Tibial nerve (tissue), 4 donors: ENCODE results near the gene OPN1SW. TPM values are rescaled to one million over a fixed set of nuclear protein-coding genes. Genes with fewer than 3 reads are reported as not detected.

Experiments
- DNase-seq, 2 donors: peaks; one replicate each; pipeline ENCODE4 v3.0.0-alpha.2; 2019; ENCODE audit warnings: low spot score in 2 of 2
- H3K27ac ChIP-seq, 4 donors: fragments of 200-600 bp; sonication (generic) in 3 of 4; one replicate each; pipeline ENCODE4 v1.5.1; 2017 to 2019; ENCODE audit warnings: mild to moderate bottlenecking in 1 of 4
- H3K27me3 ChIP-seq, 2 donors: fragments of 200-600 bp; sonication (generic) in 1 of 2; one replicate each; pipeline versions ENCODE4 v1.5.1 to v1.6.0; 2017 to 2019
- H3K36me3 ChIP-seq, 3 donors: fragments of 200-600 bp; sonication (generic); one replicate each; pipeline ENCODE4 v1.5.1; 2018 to 2019
- H3K4me1 ChIP-seq, 4 donors: fragments of 200-600 bp; sonication (generic) in 3 of 4; one replicate each; pipeline ENCODE4 v1.5.1; 2017 to 2019
- H3K4me3 ChIP-seq, 4 donors: fragments of 200-600 bp; sonication (generic) in 3 of 4; one replicate each; pipeline ENCODE4 v1.5.1; 2017 to 2019; ENCODE audit warnings: mild to moderate bottlenecking in 1 of 4, moderate library complexity in 1 of 4
- H3K9me3 ChIP-seq, 4 donors: fragments of 200-600 bp; sonication (generic) in 3 of 4; one replicate each; pipeline ENCODE4 v1.5.1; 2017 to 2019
- CTCF ChIP-seq, 5 experiments: fragments of 200-600 bp in 3 of 5; fragments of 450-650 bp in 2 of 5; sonication (generic) in 3 of 5; IDR thresholded peaks; one replicate each; pipeline ENCODE4 v1.5.1; 2016 to 2019; ENCODE audit warnings: antibody characterized with exemption in 5 of 5, mild to moderate bottlenecking in 3 of 5, moderate library complexity in 2 of 5
- EP300 ChIP-seq, 2 donors: sonication (generic); formaldehyde crosslinking; IDR thresholded peaks; one replicate each; pipeline ENCODE4 v1.6.1; 2017; ENCODE audit warnings: antibody characterized with exemption in 2 of 2, mild to moderate bottlenecking in 1 of 2
- POLR2A ChIP-seq, 2 donors: fragments of 450-650 bp; IDR thresholded peaks; one replicate each; pipeline ENCODE4 v1.6.1; 2017; ENCODE audit warnings: antibody characterized with exemption in 2 of 2, mild to moderate bottlenecking in 2 of 2, moderate library complexity in 2 of 2
- WGBS, 2 donors: methylation state at CpG; one replicate each; pipeline ENCODE4 v1.1.5; 2018; 5-methylcytosine and 5-hydroxymethylcytosine counted together
- total RNA-seq, 4 donors: library from RNA; depleted of rRNA; stranded (reverse); fragments of >200 nt; gene quantifications; one replicate each; pipeline ENCODE4 v1.1.0, GENCODE V29; 2016

OPN1SW gene
- total RNA-seq, 4 donors from 2014 or later, result not detected

- WGBS, 2 donors, result 11 to 13% methylated on average over 33 to 36 of the region's 45 CpGs
- Histone ChIP-seq H3K9me3 (no peaks in the 10 kb centered on the region), H3K27ac (peak overlapping the region in 2 of 4 donors; percentile 45 to 76), H3K4me1 (peaks cover 0 to 25% (median 9%) of the 10 kb centered on the region in 4 donors), H3K36me3 (no peaks in the 10 kb centered on the region), H3K4me3 (peak overlapping the region; percentile 48 to 84 (median 66)), H3K27me3 (peaks cover 0 to 8% of the 10 kb centered on the region in 2 donors)
- TF ChIP-seq EP300 (IDR thresholded peaks at IDR 0.05), result no peak
- no peak for TF ChIP-seq CTCF (IDR thresholded peaks at IDR 0.05)
- TF ChIP-seq POLR2A (IDR thresholded peaks at IDR 0.05), result no peak
- no peak for DNase-seq
Measured at GRCh38 chr7:128790315-128791041, 14.9 kb upstream of the OPN1SW start.

DNA sequence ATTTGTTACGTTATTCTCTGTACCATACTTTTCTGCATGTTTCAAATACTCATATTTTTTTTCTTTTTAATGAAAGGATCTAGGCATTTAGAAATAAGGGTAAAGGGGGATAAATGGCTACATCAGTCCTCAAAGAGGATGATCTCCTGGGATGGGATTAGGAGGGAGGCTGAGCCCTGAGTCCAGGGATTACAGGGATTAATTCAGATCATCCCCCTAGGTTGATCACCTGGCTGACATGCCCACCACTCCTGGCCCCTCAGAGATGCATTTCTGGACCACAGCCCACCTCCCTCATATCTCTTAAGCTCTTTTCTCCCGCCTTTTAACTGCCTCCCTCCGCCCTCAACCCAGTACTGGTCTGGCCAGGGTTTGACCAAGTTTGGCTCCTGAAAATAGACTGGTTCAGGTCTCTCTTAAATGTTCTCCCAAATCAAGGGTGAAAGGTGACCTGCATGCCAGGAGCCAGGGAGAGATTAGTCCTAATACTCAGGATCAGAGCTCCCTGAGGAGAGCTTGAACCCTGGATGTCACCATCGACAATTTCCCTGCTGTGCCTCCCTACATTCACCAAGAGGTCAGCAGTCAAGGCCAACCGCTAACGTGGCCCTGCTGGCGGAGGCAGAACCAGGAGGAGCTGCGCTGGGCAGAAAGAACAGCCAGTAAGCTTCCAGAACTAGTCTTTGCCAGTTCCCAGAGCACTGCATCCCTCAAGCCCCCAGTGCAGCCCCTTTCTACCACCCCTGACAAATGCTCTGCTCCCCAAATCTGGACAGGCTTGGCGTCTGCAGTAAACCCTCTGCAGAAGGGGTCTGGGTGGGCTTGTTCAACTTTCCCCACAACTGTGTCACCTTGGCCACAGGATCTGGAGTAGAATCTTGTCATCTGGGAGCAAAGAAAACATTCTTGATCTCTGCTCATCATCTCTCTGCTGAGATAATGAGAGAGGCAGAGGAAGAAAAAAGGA is 13.1 kb upstream of the OPN1SW start:
- Histone ChIP-seq H3K4me1 (peaks cover 0 to 25% (median 9%) of the 10 kb centered on the region in 4 donors), H3K4me3 (no peak overlapping the region), H3K27me3 (peaks cover 0 to 8% of the 10 kb centered on the region in 2 donors), H3K9me3 (no peaks in the 10 kb centered on the region), H3K36me3 (no peaks in the 10 kb centered on the region), H3K27ac (no peak overlapping the region)
- no peak for DNase-seq
- WGBS, 2 donors, result 60 to 63% methylated on average over 9 of the region's 9 CpGs
- TF ChIP-seq CTCF (IDR thresholded peaks at IDR 0.05) (no peak), EP300 (IDR thresholded peaks at IDR 0.05) (no peak), POLR2A (IDR thresholded peaks at IDR 0.05) (no peak)

DNA sequence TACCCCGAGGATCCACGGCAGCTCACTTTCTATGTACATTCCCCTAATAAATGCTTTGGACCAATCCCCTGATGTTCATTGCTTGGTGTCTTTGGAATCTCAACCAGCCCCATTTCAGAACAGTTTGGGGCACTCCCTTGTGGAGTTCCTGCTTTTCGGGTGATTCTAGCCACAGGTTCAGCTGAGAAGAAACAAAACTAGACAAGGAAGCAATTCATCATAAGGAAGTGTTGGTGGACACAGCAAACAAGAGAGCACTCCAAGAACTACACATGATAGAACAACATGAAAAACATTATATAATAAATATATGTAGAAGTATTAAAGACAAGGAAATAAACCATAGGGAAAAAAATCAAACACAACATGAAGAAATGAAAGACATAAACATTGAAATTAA is 10.1 kb upstream of the OPN1SW start:
- H3K36me3 ChIP-seq, result no peaks in the 10 kb centered on the region
- no peaks in the 10 kb centered on the region for H3K27me3 ChIP-seq
- H3K9me3 ChIP-seq, result no peaks in the 10 kb centered on the region
- no peak for TF ChIP-seq EP300 (IDR thresholded peaks at IDR 0.05)
- TF ChIP-seq CTCF (IDR thresholded peaks at IDR 0.05), result no peak
- no peak for TF ChIP-seq POLR2A (IDR thresholded peaks at IDR 0.05)
- H3K4me1 ChIP-seq, result peaks cover 0 to 11% (median 0%) of the 10 kb centered on the region in 4 donors
- 84% methylated on average over 3 of the region's 3 CpGs for WGBS, 2 donors
- H3K27ac ChIP-seq, result no peak overlapping the region
- no peak for DNase-seq
- H3K4me3 ChIP-seq, result no peak overlapping the region

DNA sequence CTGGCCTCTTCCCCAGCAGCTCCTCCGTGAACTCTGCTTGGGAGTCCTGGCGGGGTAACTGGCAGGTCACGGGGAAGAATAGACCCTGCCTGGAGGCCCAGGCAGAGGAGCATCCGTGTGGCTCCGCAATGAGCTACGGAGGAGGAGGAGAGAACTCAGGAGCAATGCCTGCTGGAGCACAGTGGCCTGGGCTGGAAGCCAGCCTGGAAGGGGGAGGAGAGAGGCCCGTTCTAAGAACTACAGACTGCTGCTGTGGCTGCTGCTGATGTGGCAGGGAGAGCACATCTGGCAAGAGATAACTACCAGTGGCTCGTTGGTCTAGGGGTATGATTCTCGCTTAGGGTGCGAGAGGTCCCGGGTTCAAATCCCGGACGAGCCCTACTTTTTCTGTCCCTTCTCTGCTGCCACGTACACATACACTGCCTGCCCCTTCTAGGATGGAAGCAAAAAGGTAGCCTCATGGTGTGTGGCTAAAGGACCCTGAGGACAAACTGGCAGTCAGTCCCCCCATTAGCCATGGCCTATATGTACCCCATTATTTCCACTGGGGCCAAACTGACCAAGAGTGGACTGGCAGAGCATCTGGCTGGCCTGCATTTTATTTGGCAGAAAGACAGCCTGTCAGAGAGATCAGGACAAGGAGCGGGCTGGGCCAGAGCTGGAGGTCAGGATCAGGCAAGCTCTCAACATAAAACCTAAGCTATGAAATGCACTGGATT is 7.7 kb upstream of the OPN1SW start:
- DNase-seq, result peak; percentile 44 to 72
- H3K4me1 ChIP-seq, result peaks cover 0 to 2% (median 0%) of the 10 kb centered on the region in 4 donors
- H3K4me3 ChIP-seq, result no peak overlapping the region
- 23 to 31% methylated on average over 14 to 15 of the region's 15 CpGs for WGBS, 2 donors
- H3K9me3 ChIP-seq, result peaks cover 0 to 5% (median under 1%) of the 10 kb centered on the region in 4 donors
- H3K27ac ChIP-seq, result no peak overlapping the region
- TF ChIP-seq CTCF (IDR thresholded peaks at IDR 0.05) (no peak), POLR2A (IDR thresholded peaks at IDR 0.05) (no peak), EP300 (IDR thresholded peaks at IDR 0.05) (no peak)
- no peaks in the 10 kb centered on the region for H3K27me3 ChIP-seq
- no peaks in the 10 kb centered on the region for H3K36me3 ChIP-seq
